Measurements from ENCODE around the gene NDUFA9.
A peak's percentile ranks its signal among the peaks of the same experiment; 100 is the strongest.

NDUFA9 gene

DNA sequence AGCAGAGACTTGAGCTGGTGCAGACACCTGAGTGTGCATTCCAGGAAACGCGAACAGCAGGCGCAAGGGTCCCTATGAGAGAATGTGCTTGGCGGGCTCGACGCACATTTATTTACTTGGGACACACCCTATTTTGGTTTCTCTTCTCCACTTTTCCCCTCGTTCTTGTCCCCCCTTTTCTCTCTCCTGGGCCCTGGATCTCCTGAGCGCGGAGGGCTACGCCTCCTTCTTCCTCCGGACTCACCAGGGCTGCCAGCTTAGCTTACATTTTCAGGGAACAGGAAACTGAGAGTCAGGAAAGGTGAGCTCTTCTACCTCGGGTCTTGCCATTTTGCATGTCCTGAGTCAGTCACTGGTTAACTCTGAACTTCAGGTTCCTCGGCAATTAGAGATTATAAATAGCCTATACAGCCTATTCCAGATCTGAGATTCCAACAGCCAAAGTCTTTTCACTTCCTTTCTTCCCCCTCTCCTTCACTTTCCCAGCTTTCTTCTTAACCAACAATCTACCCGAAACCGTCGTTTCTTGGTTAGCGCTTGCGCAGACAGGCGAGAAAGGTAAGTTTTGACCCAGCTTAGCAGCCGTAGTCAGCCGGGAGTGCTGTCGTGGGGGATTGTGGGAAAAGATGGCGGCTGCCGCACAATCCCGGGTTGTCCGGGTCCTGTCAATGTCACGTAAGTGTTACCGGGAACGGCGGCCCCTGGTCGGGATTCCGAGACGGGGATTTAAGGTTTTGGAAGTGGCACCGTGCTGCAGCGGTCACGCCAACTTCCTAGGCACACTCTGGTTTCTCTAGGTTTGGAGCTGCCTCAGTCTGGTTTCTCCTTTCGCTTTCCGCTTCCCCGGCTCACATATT, at the start of gene NDUFA9, which contains the start of gene AKAP3:
Gene NDUFA9 (plus strand): TSS at position 614 of the 857 bp plus-strand sequence. CDS start 13 bp downstream, at position 627.
Gene AKAP3 (minus strand): TSS at position 551 of the 857 bp plus-strand sequence. CDS start 10,855 bp downstream, outside the sequence.
- DNase-seq (ENCODE audit: low read depth): peak; percentile 68

GRCh38 chr12:4603421-4603820, 45.5 kb upstream of the NDUFA9 start:
- no peak for DNase-seq (ENCODE audit: low read depth)

DNA sequence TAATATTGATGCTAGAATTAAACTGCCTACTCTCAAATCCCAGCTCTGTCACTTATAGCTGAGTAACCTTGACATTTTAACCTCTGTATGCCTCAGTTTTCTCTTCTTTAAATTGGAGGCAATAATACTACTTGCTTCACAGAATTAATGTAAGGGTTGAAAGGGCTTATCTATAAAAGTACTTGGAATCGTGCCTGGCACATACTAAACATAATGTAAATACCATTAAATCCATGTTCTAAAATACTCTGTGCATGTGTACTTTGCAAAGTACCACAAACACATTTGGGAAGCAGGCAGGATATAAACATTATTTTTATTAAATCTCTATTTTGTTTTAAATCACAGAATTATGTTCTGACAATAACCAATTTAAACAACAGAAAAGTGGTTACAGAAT, 45.0 kb upstream of the NDUFA9 start:
- no peak for DNase-seq (ENCODE audit: low read depth)

DNA sequence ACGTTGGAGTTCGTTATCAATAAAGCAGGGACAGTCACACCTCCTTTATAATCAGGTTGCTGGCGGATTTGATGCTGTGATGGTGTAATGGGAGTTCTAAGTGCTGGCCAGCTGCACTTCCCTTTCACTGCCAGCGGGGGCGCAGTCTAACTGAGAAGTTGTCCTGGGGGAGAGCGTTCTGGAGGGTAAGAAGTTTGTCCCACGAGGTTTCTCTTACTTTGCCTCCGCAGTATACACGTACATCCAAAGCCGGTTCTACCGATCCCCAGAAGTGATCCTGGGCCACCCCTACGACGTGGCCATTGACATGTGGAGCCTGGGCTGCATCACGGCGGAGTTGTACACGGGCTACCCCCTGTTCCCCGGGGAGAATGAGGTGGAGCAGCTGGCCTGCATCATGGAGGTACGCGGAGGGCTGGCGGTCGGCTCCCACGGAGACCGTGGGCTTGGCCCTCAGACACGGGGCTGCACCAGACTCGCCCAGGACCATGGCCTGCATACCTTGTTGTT, 44.2 kb upstream of the NDUFA9 start:
- DNase-seq (ENCODE audit: low read depth): peak; percentile 68

DNA sequence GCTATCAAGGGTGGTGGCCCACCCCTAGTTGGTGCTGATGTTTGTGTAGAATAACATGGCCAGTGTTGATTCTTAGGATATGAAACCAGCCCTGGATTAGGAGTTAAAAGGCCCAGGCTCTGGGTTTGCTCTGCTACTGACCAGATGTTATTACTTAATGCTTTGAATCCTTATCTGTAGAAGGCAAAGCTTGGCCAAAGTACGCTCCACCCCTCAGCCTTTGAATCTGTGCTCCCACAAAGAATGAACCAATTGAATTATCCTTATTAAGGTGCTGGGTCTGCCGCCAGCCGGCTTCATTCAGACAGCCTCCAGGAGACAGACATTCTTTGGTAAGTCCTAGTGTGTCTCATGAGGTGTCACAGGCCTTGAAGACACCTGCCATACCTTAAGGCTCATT, 41.9 kb upstream of the NDUFA9 start:
- DNase-seq (ENCODE audit: low read depth): no peak

DNA sequence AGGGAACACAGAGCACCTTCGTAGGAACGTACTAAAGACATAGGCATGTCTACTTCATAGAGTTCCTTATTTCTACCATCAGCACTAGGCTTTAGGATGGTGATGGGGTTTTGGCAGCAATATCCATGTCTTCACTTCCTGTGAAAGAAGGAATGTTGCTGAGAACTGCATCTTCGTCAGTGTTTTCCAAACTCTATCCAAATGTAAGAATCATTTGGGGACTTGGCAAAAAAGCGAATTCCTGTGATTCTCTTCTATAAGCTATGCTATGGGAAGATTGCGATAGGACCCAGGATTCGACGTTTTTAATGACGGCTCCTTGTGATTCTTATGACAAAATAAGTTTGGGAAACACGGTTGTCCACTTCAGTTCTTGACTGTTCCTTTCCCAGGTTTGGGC, 39.8 kb upstream of the NDUFA9 start:
- no peak for DNase-seq (ENCODE audit: low read depth)

DNA sequence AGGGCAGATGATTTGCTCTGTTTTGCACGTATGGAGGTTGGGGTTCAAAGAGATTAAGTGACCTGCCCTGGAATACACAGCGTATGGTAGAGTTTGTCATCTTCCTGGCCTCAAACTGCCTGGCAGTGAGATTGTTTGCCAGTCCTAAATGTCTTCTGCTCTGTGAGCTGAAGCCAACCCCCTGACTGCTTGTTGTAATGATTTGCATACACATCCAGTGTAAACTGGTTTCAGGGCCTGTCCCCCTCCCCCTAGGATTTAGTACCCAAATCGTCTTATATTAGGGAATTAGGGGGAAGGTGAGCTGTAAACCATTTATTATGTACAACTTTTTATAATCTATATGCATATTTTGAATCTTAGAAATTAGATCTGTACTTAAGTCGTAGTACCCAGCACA, 38.4 kb upstream of the NDUFA9 start:
- no peak for DNase-seq (ENCODE audit: low read depth)

GRCh38 chr12:4615667-4616066, 33.2 kb upstream of the NDUFA9 start:
- DNase-seq (ENCODE audit: low read depth): no peak

GRCh38 chr12:4621511-4621910, 27.4 kb upstream of the NDUFA9 start:
- DNase-seq (ENCODE audit: low read depth): no peak

DNA sequence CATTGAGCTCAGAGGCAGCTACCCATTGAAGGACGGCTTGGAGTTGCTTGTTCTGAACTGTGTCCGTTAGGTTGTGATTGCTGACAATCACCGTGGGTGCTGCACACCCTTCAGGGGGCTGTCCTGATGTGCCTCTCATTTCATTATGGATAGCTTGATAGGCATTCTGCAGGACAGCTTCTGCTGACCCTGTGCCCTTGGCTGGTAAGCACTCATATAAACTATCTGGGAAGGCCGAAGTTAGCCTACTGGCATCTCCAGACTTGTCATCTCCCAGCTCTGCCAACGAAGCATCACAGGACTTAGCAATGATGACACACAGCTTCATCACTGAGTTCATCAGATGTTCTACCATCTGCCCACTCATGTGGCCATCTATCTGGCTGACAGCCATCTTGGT, 22.4 kb upstream of the NDUFA9 start:
- DNase-seq (ENCODE audit: low read depth): no peak

GRCh38 chr12:4628406-4628805, 20.5 kb upstream of the NDUFA9 start:
- DNase-seq (ENCODE audit: low read depth): no peak

- DNase-seq (ENCODE audit: low read depth): no peak
These were observed 18.7 kb upstream of the NDUFA9 start for GRCh38 chr12:4630262-4630661.

DNA sequence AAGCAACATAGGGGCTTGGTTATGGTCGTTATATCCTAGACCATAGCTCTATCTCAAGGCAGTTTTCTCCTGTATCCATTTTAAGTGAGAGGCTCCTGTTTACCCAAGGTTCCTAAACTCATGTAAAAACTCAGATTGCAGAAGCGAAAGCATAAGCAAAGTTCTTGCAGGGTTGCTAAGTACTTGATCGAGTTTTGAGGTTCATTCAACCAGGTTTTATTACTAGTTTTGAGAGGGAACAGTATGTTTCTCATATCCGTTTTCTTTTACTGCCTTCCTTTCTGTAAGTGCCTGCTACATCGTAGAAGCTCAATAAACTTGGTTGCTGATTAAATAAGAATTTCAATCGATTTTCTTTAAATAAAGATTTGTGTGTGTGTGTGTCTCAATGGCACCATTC, 5.2 kb upstream of the NDUFA9 start:
- DNase-seq (ENCODE audit: low read depth): no peak

GRCh38 chr12:4645023-4645422, 3.9 kb upstream of the NDUFA9 start:
- no peak for DNase-seq (ENCODE audit: low read depth)

DNA sequence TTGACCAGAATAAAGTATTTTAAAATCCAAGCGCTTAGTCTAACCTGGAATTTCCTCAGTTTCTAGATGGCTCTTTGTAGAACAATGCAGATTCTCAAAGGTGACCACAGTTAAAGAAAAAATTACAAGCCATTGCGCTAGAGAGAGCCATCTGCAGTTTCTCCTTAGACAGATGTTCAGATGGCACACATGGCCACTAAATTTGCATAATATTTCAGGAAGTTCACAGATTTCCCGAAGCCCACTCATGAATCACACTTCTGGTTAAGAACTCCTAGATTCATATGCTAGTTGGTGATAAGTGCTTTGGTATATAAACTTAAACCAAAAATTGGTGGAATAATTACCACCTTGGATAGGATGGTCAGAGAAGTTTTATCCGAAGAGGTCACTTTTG, 812 bp upstream of the NDUFA9 start:
- DNase-seq (ENCODE audit: low read depth): no peak

DNA sequence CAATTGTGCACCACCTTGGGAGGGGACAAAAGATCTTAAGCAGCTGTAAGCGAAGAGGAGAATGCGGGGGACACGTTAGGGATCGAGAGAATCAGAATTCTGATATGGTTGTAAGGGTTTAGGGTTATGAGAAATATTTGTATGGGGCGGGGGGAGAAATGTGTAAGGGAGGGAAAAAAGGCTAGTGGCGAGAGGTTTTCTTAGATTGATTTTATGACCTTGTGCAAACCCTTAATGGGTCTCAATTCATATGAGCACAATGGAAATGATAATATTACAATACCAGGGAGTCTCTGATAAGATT, 396 bp downstream of the NDUFA9 start:
- DNase-seq (ENCODE audit: low read depth): no peak

GRCh38 chr12:4653257-4653656, 4.3 kb downstream of the NDUFA9 start:
- DNase-seq (ENCODE audit: low read depth): no peak

DNA sequence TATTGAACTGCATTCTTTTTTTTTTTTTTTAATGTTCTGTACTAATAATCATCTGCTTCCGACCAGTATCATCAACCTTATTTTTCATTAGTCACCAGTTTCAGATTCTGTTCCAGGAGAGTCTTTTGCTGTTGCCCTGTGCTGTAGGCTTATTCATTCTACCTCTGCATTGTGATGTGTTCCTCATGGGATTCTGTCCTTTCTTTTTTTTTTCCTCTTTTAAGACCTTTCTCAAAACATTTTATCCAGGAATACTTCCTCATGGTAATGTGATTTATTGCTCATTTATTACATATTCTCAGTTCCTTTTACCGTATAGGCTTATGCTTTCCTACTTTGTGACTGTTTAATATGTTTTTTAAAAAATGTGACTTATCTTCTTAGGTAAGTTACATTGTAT, 4.8 kb downstream of the NDUFA9 start:
- no peak for DNase-seq (ENCODE audit: low read depth)

DNA sequence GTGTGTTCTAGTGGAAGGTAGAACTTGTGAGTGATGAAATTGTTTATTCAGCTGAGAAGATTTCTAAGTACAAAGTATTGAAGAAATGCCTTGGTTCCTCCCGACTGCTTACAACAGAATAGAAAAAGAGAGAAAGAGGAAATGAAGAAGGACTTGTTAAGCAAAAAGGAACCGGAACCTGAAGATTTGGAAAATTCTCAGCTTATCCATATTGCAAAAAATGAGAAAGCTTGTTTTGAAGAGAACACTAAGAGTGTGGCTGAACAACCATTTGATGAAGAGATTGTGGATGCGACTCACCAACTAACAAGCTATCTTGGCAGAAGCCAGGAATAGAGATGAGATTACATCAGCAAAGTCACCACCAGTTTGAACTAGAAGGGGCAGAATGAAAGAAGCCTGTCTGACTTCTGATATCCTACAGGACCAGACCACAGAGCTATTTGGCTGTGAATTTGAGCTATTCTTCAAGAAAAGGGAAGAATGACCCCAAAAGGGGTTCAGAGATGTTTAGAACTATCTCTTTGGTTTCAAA, 15.1 kb downstream of the NDUFA9 start:
- DNase-seq (ENCODE audit: low read depth): no peak

DNA sequence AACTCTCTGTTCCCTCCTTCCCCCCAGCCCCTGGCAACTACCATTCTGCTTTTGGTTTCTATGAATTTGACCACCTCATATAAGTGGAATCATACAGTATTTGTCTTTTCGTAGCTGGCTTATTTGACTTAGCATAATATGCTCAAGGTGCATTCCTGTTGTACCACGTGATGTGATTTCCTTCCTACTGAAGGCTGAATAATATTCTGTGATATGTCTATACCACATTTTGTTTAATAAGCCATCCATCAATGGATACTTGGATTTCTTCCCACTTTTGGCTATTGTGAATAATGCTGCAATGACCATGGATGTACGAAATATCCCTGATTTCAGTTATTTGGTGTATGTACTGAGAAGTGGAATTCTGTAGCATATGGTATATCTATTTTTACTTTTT, 16.3 kb downstream of the NDUFA9 start:
- DNase-seq (ENCODE audit: low read depth): no peak

GRCh38 chr12:4679711-4680110, 30.8 kb downstream of the NDUFA9 start:
- no peak for DNase-seq (ENCODE audit: low read depth)

- no peak for DNase-seq (ENCODE audit: low read depth)
These were observed 32.8 kb downstream of the NDUFA9 start for GRCh38 chr12:4681732-4682131.

DNA sequence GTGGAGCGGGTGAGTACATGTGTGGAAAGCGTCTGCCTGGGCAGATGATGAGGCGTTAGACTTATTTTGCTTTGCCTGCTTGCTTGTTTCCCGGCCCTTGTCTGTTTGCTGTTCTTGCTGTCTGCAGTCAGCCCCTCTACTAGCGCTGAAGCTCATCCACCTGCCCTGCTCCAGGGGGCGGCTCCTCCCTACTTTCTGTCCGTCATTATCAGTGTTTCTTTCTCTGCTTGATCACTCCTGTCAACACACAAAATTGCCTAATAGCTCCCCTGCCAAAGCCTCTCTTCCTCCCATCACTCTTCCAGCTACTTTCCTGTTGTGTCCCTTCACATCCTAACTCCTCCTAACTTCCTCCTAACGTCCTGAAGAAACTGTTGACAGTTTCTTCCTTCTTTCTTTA, 36.4 kb downstream of the NDUFA9 start:
- no peak for DNase-seq (ENCODE audit: low read depth)

GRCh38 chr12:4690760-4691159, 41.8 kb downstream of the NDUFA9 start:
- no peak for DNase-seq (ENCODE audit: low read depth)

Data from activated T-cell treated with anti-CD3 and anti-CD28 coated beads for 48 hours (primary cell).